Measurements from ENCODE around the gene RPL38.
A peak's percentile ranks its signal among the peaks of the same experiment; 100 is the strongest.

The RPL38 gene

GRCh38 chr17:74243013-74243755 is 39.7 kb downstream of the RPL38 start:
- Histone ChIP-seq H3K27me3 (ENCODE audit: insufficient read depth, low read length) (no peaks in the 10 kb centered on the region), H3K9ac (ENCODE audit: low read depth, low read length) (no peak overlapping the region), H3K9me3 (ENCODE audit: insufficient read depth, low read depth, low read length) (no peaks in the 10 kb centered on the region), H3K4me3 (ENCODE audit: low read length) (no peak overlapping the region), H3K36me3 (ENCODE audit: insufficient read depth, low read length) (no peaks in the 10 kb centered on the region), H3K4me1 (ENCODE audit: insufficient read depth, low read length) (peaks cover 7% of the 10 kb centered on the region; the same call in 1 of the 2 replicates), H3K27ac (ENCODE audit: low read depth, low read length) (no peak overlapping the region)
- 91% methylated on average over 13 of the region's 13 CpGs for WGBS

DNA sequence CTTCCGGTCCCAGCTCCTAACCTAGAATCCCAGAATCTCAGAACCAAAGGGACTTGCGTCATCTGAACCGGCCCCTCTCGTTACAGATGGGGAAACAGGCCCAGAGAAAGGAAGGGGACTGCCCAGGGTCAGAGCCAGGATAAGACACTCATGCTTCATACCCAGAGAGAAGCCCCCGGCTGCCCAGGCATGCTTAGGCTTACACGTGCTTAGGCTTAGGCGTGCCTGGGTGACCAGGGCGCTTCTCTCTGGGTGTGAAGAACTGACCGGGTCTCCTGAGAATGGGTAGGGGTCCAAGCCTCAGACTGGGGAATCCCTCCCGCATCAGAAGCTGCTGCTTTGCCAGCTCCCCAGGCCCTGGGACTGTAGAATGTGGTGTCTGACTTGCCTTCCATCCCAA is 40.6 kb downstream of the RPL38 start:
- Histone ChIP-seq H3K4me3 (ENCODE audit: low read length) (no peak overlapping the region), H3K27me3 (ENCODE audit: insufficient read depth, low read length) (no peaks in the 10 kb centered on the region), H3K9ac (ENCODE audit: low read depth, low read length) (no peak overlapping the region), H3K9me3 (ENCODE audit: insufficient read depth, low read depth, low read length) (no peaks in the 10 kb centered on the region), H3K27ac (ENCODE audit: low read depth, low read length) (no peak overlapping the region), H3K36me3 (ENCODE audit: insufficient read depth, low read length) (no peaks in the 10 kb centered on the region), H3K4me1 (ENCODE audit: insufficient read depth, low read length) (peaks cover 7% of the 10 kb centered on the region; the same call in 1 of the 2 replicates)
- WGBS = 94% methylated on average over 10 of the region's 10 CpGs

DNA sequence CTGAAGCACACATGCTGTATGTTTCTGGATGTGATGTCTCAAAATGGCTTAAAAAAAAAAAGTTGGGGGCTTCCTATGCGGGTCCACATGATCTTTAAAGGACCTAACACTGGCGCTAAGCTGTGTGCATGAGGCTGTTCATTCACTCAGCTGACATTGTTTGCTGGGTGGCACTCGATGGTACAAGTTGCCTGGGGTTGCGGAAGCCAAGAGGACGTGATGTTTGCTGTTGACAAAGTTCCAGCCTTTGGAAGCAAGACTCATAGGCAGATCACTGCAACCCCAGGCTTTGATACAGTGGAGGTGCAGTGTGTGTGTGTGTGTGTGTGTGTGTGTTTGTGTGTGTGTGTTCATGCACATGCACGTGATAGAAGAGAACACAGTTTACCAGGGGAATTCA is 41.1 kb downstream of the RPL38 start:
- no peaks in the 10 kb centered on the region for H3K36me3 ChIP-seq (ENCODE audit: insufficient read depth, low read length)
- no peak overlapping the region for H3K4me3 ChIP-seq (ENCODE audit: low read length)
- no peak overlapping the region for H3K9ac ChIP-seq (ENCODE audit: low read depth, low read length)
- WGBS = 91% methylated on average over 6 of the region's 6 CpGs
- no peaks in the 10 kb centered on the region for H3K9me3 ChIP-seq (ENCODE audit: insufficient read depth, low read depth, low read length)
- H3K27ac ChIP-seq (ENCODE audit: low read depth, low read length) = no peak overlapping the region; the same call in 1 of the 2 replicates
- peaks cover 7% of the 10 kb centered on the region; the same call in 1 of the 2 replicates for H3K4me1 ChIP-seq (ENCODE audit: insufficient read depth, low read length)
- H3K27me3 ChIP-seq (ENCODE audit: insufficient read depth, low read length) = no peaks in the 10 kb centered on the region

- 6% methylated on average over 21 of the region's 21 CpGs for WGBS
- H3K27ac ChIP-seq (ENCODE audit: low read depth, low read length) = peak overlapping the region; percentile 74; the same call in 1 of the 2 replicates
- H3K9me3 ChIP-seq (ENCODE audit: insufficient read depth, low read depth, low read length) = no peaks in the 10 kb centered on the region
- peaks cover 7% of the 10 kb centered on the region; the same call in 1 of the 2 replicates for H3K4me1 ChIP-seq (ENCODE audit: insufficient read depth, low read length)
- no peak overlapping the region; the same call in 1 of the 2 replicates for H3K4me3 ChIP-seq (ENCODE audit: low read length)
- peak overlapping the region; percentile 19; the same call in 1 of the 2 replicates for H3K9ac ChIP-seq (ENCODE audit: low read depth, low read length)
- no peaks in the 10 kb centered on the region for H3K27me3 ChIP-seq (ENCODE audit: insufficient read depth, low read length)
- no peaks in the 10 kb centered on the region for H3K36me3 ChIP-seq (ENCODE audit: insufficient read depth, low read length)
These were observed 41.8 kb downstream of the RPL38 start for GRCh38 chr17:74245145-74245831.

DNA sequence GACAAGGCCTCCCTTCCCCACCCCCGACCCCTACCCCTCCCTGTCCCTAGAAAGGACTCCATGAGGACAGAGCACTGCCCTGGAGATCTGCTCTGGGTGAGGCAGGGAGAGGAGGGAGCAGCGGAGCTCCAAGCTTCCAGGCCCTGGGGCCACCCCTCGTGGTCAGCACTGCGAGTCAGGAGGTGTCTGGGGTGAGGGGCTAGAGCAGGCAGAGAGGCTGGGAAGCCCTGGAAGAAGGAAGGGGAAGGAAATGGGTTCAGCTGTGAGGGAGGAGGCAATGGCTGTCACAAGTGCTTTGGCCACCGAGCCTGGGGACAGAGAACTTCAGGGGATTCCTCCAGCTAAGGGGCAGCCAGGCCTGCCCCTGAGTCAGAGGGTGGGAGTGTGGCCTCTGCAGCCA is 42.4 kb downstream of the RPL38 start:
- no peak overlapping the region for H3K4me3 ChIP-seq (ENCODE audit: low read length)
- WGBS = 27% methylated on average over 4 of the region's 5 CpGs
- H3K27me3 ChIP-seq (ENCODE audit: insufficient read depth, low read length) = no peaks in the 10 kb centered on the region
- peak overlapping the region; percentile 74 for H3K27ac ChIP-seq (ENCODE audit: low read depth, low read length)
- no peak overlapping the region for H3K9ac ChIP-seq (ENCODE audit: low read depth, low read length)
- no peaks in the 10 kb centered on the region for H3K36me3 ChIP-seq (ENCODE audit: insufficient read depth, low read length)
- H3K9me3 ChIP-seq (ENCODE audit: insufficient read depth, low read depth, low read length) = no peaks in the 10 kb centered on the region
- peaks cover 5% of the 10 kb centered on the region; the same call in 1 of the 2 replicates for H3K4me1 ChIP-seq (ENCODE audit: insufficient read depth, low read length)

GRCh38 chr17:74249590-74250270 is 46.3 kb downstream of the RPL38 start:
- Histone ChIP-seq H3K4me3 (ENCODE audit: low read length) (no peak overlapping the region), H3K27me3 (ENCODE audit: insufficient read depth, low read length) (no peaks in the 10 kb centered on the region), H3K9ac (ENCODE audit: low read depth, low read length) (no peak overlapping the region), H3K36me3 (ENCODE audit: insufficient read depth, low read length) (no peaks in the 10 kb centered on the region), H3K9me3 (ENCODE audit: insufficient read depth, low read depth, low read length) (no peaks in the 10 kb centered on the region), H3K4me1 (ENCODE audit: insufficient read depth, low read length) (peaks cover 5% of the 10 kb centered on the region; the same call in 1 of the 2 replicates), H3K27ac (ENCODE audit: low read depth, low read length) (no peak overlapping the region)
- 75% methylated on average over 17 of the region's 17 CpGs for WGBS

DNA sequence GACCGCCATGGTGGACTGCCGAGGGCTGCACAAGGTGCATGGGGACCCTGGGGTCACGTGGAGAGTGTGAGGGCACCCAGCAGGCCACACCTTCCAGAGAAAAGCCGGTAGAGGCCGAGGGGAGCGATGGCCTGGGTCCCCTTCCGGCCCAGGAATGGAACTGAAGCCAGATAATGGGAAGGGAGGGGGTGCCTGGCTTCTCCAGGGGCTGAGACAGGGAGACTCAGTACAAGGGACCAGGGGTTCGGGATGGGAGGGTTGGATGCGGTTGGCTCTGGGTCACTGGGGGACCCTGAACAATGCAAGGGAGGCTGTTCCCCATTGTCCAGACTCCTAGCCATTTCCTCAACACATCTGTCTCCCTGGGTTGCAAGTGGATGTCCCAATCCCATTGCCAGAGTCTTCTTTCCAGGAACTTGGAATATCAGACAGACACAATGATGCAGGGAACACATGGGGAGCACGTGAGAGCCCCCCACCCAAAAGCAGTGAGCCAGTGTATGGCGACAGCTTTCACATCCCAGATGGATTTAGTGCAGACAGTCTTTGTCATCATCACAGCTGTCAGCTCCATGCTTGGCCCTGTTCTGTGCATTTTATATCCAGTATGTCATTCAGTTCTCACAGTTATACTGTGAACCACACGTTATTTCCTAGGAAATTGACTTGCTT is 47.0 kb downstream of the RPL38 start:
- Histone ChIP-seq H3K4me1 (ENCODE audit: insufficient read depth, low read length) (no peaks in the 10 kb centered on the region), H3K27me3 (ENCODE audit: insufficient read depth, low read length) (no peaks in the 10 kb centered on the region), H3K4me3 (ENCODE audit: low read length) (no peak overlapping the region), H3K36me3 (ENCODE audit: insufficient read depth, low read length) (no peaks in the 10 kb centered on the region), H3K27ac (ENCODE audit: low read depth, low read length) (no peak overlapping the region), H3K9ac (ENCODE audit: low read depth, low read length) (no peak overlapping the region), H3K9me3 (ENCODE audit: insufficient read depth, low read depth, low read length) (no peaks in the 10 kb centered on the region)
- 70% methylated on average over 12 of the region's 12 CpGs for WGBS

DNA sequence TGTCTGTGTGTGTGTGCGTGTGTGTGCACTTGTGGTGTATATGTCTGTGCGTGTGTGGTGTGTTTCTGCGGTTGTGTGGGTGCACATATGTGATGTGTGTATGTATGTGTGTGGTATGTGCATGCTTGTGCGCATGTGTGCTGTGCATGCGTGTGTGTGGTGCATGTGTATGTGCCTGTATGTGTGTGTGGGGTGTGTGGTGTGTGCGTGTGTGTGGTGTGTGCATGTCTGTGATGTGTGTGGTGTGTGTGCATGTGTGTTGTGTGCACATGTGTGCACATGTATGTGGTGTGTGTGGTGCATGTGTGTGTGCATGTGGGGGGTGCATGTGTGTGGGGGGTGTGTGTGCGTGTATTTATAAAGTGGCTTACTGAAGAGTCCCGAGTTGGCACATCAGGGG is 47.6 kb downstream of the RPL38 start:
- Histone ChIP-seq H3K4me3 (ENCODE audit: low read length) (no peak overlapping the region), H3K36me3 (ENCODE audit: insufficient read depth, low read length) (no peaks in the 10 kb centered on the region)
- WGBS = 89% methylated on average over 8 of the region's 8 CpGs

GRCh38 chr17:74251569-74251968 is 48.1 kb downstream of the RPL38 start:
- Histone ChIP-seq H3K9ac (ENCODE audit: low read depth, low read length) (no peak overlapping the region), H3K4me1 (ENCODE audit: insufficient read depth, low read length) (no peaks in the 10 kb centered on the region), H3K4me3 (ENCODE audit: low read length) (no peak overlapping the region), H3K36me3 (ENCODE audit: insufficient read depth, low read length) (no peaks in the 10 kb centered on the region), H3K27me3 (ENCODE audit: insufficient read depth, low read length) (no peaks in the 10 kb centered on the region), H3K27ac (ENCODE audit: low read depth, low read length) (no peak overlapping the region), H3K9me3 (ENCODE audit: insufficient read depth, low read depth, low read length) (no peaks in the 10 kb centered on the region)
- WGBS = 93% methylated on average over 6 of the region's 6 CpGs

More for the DNA sequence above, 47.6 kb downstream of the RPL38 start:
- Histone ChIP-seq H3K27ac (ENCODE audit: low read depth, low read length) (no peak overlapping the region), H3K27me3 (ENCODE audit: insufficient read depth, low read length) (no peaks in the 10 kb centered on the region), H3K4me1 (ENCODE audit: insufficient read depth, low read length) (no peaks in the 10 kb centered on the region), H3K9me3 (ENCODE audit: insufficient read depth, low read depth, low read length) (no peaks in the 10 kb centered on the region), H3K9ac (ENCODE audit: low read depth, low read length) (no peak overlapping the region)

DNA sequence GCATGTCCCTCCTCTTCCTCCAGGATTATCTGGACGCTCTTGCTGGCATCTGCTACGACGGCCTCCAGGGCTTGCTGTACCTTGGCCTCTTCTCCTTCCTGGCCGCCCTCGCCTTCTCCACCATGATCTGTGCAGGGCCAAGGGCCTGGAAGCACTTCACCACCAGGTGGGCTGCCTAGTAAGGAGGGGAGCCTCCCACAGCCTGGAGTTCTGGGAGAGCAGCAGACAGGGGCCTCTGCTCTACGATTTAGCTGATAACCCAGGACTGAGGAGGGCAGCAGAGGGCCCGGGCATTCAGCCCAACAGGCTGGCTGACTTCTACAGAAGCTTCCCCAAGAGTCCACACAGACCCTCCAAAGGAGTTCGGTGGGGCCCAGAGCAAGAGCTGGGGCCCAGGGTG is 48.7 kb downstream of the RPL38 start:
- no peaks in the 10 kb centered on the region for H3K36me3 ChIP-seq (ENCODE audit: insufficient read depth, low read length)
- no peak overlapping the region for H3K4me3 ChIP-seq (ENCODE audit: low read length)
- WGBS = 90% methylated on average over 8 of the region's 8 CpGs
- no peak overlapping the region for H3K27ac ChIP-seq (ENCODE audit: low read depth, low read length)
- H3K27me3 ChIP-seq (ENCODE audit: insufficient read depth, low read length) = no peaks in the 10 kb centered on the region
- H3K9ac ChIP-seq (ENCODE audit: low read depth, low read length) = no peak overlapping the region
- H3K4me1 ChIP-seq (ENCODE audit: insufficient read depth, low read length) = no peaks in the 10 kb centered on the region
- no peaks in the 10 kb centered on the region for H3K9me3 ChIP-seq (ENCODE audit: insufficient read depth, low read depth, low read length)

Data from HUES64 (cell line).